Measurements from ENCODE around the gene TM9SF1. TPM values are rescaled to one million over a fixed set of nuclear protein-coding genes. Genes with fewer than 3 reads are reported as not detected.
A peak's percentile ranks its signal among the peaks of the same experiment; 100 is the strongest.

TM9SF1 gene
- total and polyA plus RNA-seq, 2 of the 13 experiments (the other 11 are each of a cell fraction or from before 2014, with no cell fraction given): 83.2 to 110 TPM

DNA sequence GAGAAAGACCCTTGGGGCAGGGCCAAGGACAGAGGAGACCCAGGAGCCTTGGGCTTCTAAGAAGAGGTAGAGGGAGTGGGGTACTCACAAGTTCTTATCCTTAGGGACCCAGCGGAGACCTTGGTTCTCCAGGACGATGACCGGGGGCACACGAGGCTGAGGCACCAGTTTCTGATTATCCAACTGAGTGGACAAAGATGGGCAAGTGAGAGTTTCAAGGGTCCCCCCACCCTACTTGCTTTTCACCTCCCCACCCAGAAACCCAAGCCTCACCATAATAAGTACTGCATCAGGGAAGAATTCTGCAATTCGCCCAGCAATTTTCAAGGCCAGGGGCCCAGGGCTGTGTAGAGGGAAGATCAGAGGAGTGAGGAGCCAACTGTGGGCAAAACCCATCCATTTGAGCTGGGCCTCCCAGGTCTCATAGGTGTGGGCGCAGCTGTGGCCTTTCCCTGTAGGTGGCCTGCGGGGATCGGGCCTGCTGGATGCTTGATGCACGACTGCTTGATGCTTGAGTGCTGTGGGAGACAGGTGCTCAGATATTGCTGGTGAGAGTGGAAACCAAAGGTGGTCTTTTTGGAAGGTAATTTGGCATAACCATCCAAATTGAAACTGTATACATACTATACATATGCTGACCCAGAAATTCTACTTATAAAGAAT, 55.8 kb downstream of the TM9SF1 start:
- H3K9ac ChIP-seq (ENCODE audit: insufficient read depth, low read depth, low read length): peak overlapping the region; percentile 93; the same call in 1 of the 2 replicates
- H3K36me3 ChIP-seq (replicated peaks in 1 of 2; ENCODE audit: control insufficient read depth in 1 of 2, insufficient read depth in 2 of 2, low read length in 2 of 2): peaks cover 25 to 43% of the 10 kb centered on the region in 2 experiments
- TF ChIP-seq POLR2G (IDR thresholded peaks at IDR 0.05; ENCODE audit: low read depth, low read length): peak; percentile 25; the same call in 1 of the 2 replicates
- TF ChIP-seq ZFX (CRISPR knock-in tag; IDR thresholded peaks at IDR 0.05; ENCODE audit: low read depth): peak; percentile 75
- TF ChIP-seq ZNF790 (CRISPR knock-in tag; IDR thresholded peaks at IDR 0.05; ENCODE audit: borderline replicate concordance): no peak
- peak; percentile 57; the same call in 1 of the 2 replicates for TF ChIP-seq MIXL1 (CRISPR knock-in tag; IDR thresholded peaks at IDR 0.05)
- TF ChIP-seq RAD21 (CRISPR knock-in tag; IDR thresholded peaks at IDR 0.05): peak; percentile 68
- TF ChIP-seq, protein P1, sequence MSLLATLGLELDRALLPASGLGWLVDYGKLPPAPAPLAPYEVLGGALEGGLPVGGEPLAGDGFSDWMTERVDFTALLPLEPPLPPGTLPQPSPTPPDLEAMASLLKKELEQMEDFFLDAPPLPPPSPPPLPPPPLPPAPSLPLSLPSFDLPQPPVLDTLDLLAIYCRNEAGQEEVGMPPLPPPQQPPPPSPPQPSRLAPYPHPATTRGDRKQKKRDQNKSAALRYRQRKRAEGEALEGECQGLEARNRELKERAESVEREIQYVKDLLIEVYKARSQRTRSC (CRISPR knock-in tag; IDR thresholded peaks at IDR 0.05; ENCODE audit: low read depth): no peak
- TF ChIP-seq ZNF282 (IDR thresholded peaks at IDR 0.05; ENCODE audit: partially characterized antibody): no peak
- 0 out of 2 replicates have a peak, but pooled peaks have one; percentile 10 for TF ChIP-seq ZNF33B (CRISPR knock-in tag; IDR thresholded peaks at IDR 0.05)
- no peak for TF ChIP-seq ZNF775 (CRISPR knock-in tag; IDR thresholded peaks at IDR 0.05; ENCODE audit: borderline replicate concordance)
- 0 out of 2 replicates have a peak, but pooled peaks have one; percentile 31 for TF ChIP-seq HNRNPL (IDR thresholded peaks at IDR 0.05; ENCODE audit: low read depth, low read length)
- no peak for TF ChIP-seq RARG (CRISPR knock-in tag; IDR thresholded peaks at IDR 0.05; ENCODE audit: low read depth)
- 0 out of 2 replicates have a peak, but pooled peaks have one; percentile 40 for TF ChIP-seq ZNF274 (CRISPR knock-in tag; IDR thresholded peaks at IDR 0.05)
- peak; percentile 65; the same call in 1 of the 2 replicates for TF ChIP-seq ELF3 (CRISPR knock-in tag; IDR thresholded peaks at IDR 0.05)
- 0 out of 2 replicates have a peak, but pooled peaks have one; percentile 37 for TF ChIP-seq ERF (CRISPR knock-in tag; IDR thresholded peaks at IDR 0.05)
- TF ChIP-seq NR2F2 (IDR thresholded peaks at IDR 0.05; ENCODE audit: borderline replicate concordance, low read depth): no peak
- TF ChIP-seq FOXP1 (IDR thresholded peaks at IDR 0.05): no peak
- TF ChIP-seq FOXP1 (CRISPR knock-in tag; IDR thresholded peaks at IDR 0.05): no peak
- TF ChIP-seq SMC3 (IDR thresholded peaks at IDR 0.05; ENCODE audit: low read length): peak; percentile 21
- TF ChIP-seq CBFB (CRISPR knock-in tag; IDR thresholded peaks at IDR 0.05): peak; percentile 45; the same call in 1 of the 2 replicates
- TF ChIP-seq ZNF652 (CRISPR knock-in tag; IDR thresholded peaks at IDR 0.05; ENCODE audit: borderline replicate concordance, low read depth): no peak
- peak; percentile 72 for TF ChIP-seq XRCC5 (optimal IDR thresholded peaks at IDR 0.05; ENCODE audit: low read length)
- TF ChIP-seq ZNF180 (CRISPR knock-in tag; IDR thresholded peaks at IDR 0.05; ENCODE audit: borderline replicate concordance, low read depth): no peak
- TF ChIP-seq, protein P2, sequence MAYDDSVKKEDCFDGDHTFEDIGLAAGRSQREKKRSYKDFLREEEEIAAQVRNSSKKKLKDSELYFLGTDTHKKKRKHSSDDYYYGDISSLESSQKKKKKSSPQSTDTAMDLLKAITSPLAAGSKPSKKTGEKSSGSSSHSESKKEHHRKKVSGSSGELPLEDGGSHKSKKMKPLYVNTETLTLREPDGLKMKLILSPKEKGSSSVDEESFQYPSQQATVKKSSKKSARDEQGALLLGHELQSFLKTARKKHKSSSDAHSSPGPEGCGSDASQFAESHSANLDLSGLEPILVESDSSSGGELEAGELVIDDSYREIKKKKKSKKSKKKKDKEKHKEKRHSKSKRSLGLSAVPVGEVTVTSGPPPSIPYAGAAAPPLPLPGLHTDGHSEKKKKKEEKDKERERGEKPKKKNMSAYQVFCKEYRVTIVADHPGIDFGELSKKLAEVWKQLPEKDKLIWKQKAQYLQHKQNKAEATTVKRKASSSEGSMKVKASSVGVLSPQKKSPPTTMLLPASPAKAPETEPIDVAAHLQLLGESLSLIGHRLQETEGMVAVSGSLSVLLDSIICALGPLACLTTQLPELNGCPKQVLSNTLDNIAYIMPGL (CRISPR knock-in tag; IDR thresholded peaks at IDR 0.05; ENCODE audit: borderline replicate concordance in 1 of 2, low read depth in 1 of 2): peak in 1 of 2 experiments; percentile 56; a peak in 1 of 4 replicates

More for the DNA sequence above, 55.8 kb downstream of the TM9SF1 start:
- peaks cover 73% of the 10 kb centered on the region for H3K4me1 ChIP-seq (ENCODE audit: insufficient read depth, low read length)
- DNase-seq (ENCODE audit: low spot score): peak; percentile 72
- H3K4me2 ChIP-seq (ENCODE audit: low read depth, low read length): peak overlapping the region; percentile 88
- 87% methylated on average over 9 of the region's 9 CpGs for WGBS (ENCODE audit: low lambda C conversion rate)
- H3K9me3 ChIP-seq (ENCODE audit: low read length): no peaks in the 10 kb centered on the region
- in situ Hi-C loops (cut with HindIII; ENCODE audit: extremely low pct_ligation_motif_present, low pct_unique_long_range_greater_than_20kb): loop anchor here (25.0 kb wide), 1 partner anchor 827 kb away; the partner anchor contains the start of genes BCL2L2, PABPN1 and PPP1R3E
- ChIA-PET CTCF (ENCODE audit: low intra/inter-chr PET ratio, low total read pairs) (interaction anchor here (1.4 kb wide), 1 partner anchor 22 kb away, joined by 6 read pairs; the partner anchor contains the start of gene IRF9), POLR2A (interaction anchor here (0.9 to 22.7 kb wide), 13 partner anchors 7 to 1044 kb away, joined by 3 to 977 read pairs (median 36); partner anchors contain the start of genes ACIN1, C14orf119, CARMIL3 and CHMP4A)
- no TSS peak for BruUV-seq (replicated peaks)
- H3K4me3 ChIP-seq (replicated peaks in 1 of 3; ENCODE audit: insufficient read depth in 1 of 3, low read depth in 2 of 3, low read length in 3 of 3): peak overlapping the region; percentile 83 to 99 (median 95)
- no peak overlapping the region for H2AFZ ChIP-seq (ENCODE audit: low read length)
- peak; percentile 18 for FAIRE-seq
- H3K27ac ChIP-seq (ENCODE audit: extremely low read length, insufficient read depth, low read length): no peak overlapping the region
- H3K27me3 ChIP-seq (ENCODE audit: control insufficient read depth in 1 of 2, insufficient read depth in 2 of 2, low read length in 2 of 2): no peaks in the 10 kb centered on the region; a peak in 1 of 5 replicates
- H3K79me2 ChIP-seq (ENCODE audit: insufficient read depth, low read length): peaks cover 44% of the 10 kb centered on the region
- peaks cover 11% of the 10 kb centered on the region for H4K20me1 ChIP-seq (ENCODE audit: insufficient read depth, low read length)
- intact Hi-C loops (cut with micrococcal nuclease; ENCODE audit: unreplicated experiment): no loop called here
- no peak for ATAC-seq
